ENCODE measurements around the gene GPR156.
A peak's percentile ranks its signal among the peaks of the same experiment; 100 is the strongest.
"Not testable (repeated sequence)": the region's sequence is repeated elsewhere in the genome, so short reads cannot be mapped to it uniquely, and the experiment has no call there.

Gene GPR156

GRCh38 chr3:120306519-120307455, 21.8 kb upstream of the GPR156 start:
- no peak overlapping the region for H3K27ac ChIP-seq
- TF ChIP-seq, protein P1, sequence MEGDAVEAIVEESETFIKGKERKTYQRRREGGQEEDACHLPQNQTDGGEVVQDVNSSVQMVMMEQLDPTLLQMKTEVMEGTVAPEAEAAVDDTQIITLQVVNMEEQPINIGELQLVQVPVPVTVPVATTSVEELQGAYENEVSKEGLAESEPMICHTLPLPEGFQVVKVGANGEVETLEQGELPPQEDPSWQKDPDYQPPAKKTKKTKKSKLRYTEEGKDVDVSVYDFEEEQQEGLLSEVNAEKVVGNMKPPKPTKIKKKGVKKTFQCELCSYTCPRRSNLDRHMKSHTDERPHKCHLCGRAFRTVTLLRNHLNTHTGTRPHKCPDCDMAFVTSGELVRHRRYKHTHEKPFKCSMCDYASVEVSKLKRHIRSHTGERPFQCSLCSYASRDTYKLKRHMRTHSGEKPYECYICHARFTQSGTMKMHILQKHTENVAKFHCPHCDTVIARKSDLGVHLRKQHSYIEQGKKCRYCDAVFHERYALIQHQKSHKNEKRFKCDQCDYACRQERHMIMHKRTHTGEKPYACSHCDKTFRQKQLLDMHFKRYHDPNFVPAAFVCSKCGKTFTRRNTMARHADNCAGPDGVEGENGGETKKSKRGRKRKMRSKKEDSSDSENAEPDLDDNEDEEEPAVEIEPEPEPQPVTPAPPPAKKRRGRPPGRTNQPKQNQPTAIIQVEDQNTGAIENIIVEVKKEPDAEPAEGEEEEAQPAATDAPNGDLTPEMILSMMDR (conservative IDR thresholded peaks at IDR 0.05) = no peak

GRCh38 chr3:120304616-120305015, 19.6 kb upstream of the GPR156 start:
- TF ChIP-seq, protein P1 (conservative IDR thresholded peaks at IDR 0.05) = no peak
- H3K27ac ChIP-seq = peak overlapping the region; percentile 31; the same call in 1 of the 2 replicates

GRCh38 chr3:120302361-120302760, 17.3 kb upstream of the GPR156 start:
- TF ChIP-seq, protein P1 (conservative IDR thresholded peaks at IDR 0.05) = no peak

DNA sequence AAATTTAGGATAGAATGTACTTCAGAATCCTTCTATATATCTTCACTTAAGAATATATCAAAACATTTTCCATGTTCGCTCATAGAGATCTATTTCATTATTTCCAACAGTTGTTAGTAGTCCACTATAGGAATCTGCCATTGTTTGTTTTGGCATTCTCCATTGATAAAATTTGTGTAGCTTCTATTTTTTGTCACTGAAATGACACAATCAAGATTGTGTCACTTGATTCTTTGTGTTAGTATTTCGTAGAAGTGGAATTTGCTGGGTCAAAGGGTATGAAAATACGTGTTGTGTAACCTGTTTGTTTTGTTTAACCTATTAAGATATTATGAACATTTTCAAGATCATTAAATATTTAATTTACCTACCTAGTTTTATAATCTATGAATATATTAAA, 15.9 kb upstream of the GPR156 start:
- H3K27ac ChIP-seq = no peak overlapping the region
- TF ChIP-seq, protein P1 (conservative IDR thresholded peaks at IDR 0.05) = no peak

More at GRCh38 chr3:120302361-120302760, 17.3 kb upstream of the GPR156 start:
- H3K27ac ChIP-seq = no peak overlapping the region

- TF ChIP-seq, protein P1 (conservative IDR thresholded peaks at IDR 0.05) = no peak
- H3K27ac ChIP-seq = no peak overlapping the region
Observed at GRCh38 chr3:120299403-120299802, 14.4 kb upstream of the GPR156 start.

DNA sequence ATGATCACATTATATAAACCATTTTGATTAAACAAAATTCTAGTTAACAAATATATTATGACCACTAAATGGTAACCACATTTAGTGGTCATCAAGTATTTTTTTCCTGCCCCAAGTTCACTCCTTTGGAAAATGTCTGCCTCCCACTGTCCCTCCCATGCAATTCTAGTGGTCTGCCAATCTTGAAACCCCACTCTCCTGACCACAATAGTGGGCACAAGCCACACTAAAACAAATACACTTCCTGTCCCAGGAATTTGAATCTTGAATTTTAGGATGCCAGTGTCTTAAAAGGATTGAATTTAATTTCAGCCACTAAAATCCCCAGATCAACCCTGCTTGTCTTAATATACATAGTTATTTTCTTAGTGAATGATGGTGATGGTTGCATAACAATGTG, 14.0 kb upstream of the GPR156 start:
- H3K27ac ChIP-seq = no peak overlapping the region
- TF ChIP-seq, protein P1 (conservative IDR thresholded peaks at IDR 0.05) = no peak

DNA sequence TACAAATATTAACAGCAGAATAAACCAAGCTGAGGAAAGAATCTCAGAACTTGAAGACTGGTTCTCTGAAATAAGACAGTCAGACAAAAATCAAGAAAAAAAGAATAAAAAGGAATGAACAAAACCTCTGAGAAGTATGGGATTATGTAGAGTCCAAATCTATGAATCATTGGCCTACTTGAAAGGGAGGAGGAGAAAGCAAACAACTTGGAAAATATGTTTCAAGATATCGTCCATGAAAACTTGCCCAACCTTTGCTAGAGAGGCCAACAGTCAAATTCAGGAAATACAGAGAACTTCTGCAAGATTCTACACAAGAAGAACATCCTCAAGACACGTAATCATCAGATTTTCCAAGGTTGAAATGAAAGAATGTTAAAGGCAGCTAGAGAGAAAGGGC, 6.5 kb upstream of the GPR156 start:
- not testable (repeated sequence) for H3K27ac ChIP-seq

GRCh38 chr3:120289636-120290035, 4.6 kb upstream of the GPR156 start:
- H3K27ac ChIP-seq = no peak overlapping the region
- TF ChIP-seq, protein P1 (conservative IDR thresholded peaks at IDR 0.05) = no peak
